GM19193 (cell line): Measurements from ENCODE around the gene TNFAIP8.

Experiments
- POLR2A ChIP-seq: IDR thresholded peaks from 4 replicates; pipeline ENCODE4 v1.6.1; 2011; ENCODE audit not compliant: insufficient read depth, insufficient read length; ENCODE audit errors: extremely low read depth

Gene TNFAIP8

DNA sequence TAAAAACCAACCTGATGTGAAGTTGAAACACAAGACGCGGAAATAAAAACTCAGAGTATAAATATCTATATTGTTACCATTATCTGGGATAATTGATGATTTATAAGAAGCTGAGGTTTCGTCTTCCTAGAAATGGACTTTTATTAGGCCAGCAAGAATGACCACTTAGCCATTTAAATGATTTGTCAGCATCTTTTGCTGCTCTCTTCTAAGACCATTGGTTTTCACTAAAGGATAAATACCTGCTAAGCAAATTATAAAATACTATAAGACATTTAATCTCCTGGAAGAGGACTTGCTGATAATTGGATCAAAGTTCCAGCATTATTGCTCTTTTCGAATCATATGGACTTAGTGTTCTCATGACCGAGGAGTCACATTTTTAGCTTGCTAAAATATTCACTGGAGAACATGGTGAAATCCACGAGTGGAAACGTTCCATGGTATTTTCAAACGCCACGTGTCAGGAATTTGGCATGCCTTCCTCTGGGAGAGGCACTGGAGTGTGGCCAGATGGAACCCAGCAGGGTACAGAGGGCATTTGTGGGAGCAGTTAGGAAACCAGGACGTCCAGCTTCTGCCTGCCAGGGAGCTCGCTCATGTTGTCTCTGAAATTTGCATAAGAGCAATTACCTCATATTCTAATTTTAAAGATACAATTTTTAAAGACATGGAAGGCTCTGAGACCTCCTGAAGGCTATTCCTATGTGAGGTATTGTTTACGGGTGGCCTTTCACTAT lies 43.1 kb downstream of the TNFAIP8 start:
- TF ChIP-seq POLR2A: peak; percentile 22

DNA sequence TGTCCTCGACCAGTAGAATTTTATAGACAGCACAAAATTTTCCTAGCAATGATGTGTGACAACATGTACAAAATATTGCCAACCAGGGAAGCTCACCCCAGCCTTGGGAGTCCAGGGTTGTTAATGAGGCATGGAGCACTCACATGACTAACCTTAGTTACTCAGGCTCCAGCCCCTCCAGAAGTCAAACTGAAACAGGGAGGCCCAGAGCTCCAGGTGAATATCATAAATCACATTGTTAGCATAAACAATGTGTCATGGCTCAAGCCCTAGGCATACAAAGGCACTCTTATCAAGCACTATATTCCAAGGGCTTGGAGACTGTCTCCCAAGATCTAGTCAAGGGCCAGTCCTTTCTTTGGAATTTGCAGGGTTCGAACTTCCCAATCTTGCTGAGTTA lies 44.4 kb downstream of the TNFAIP8 start:
- no peak for TF ChIP-seq POLR2A

GRCh38 chr5:119402081-119402480 lies 46.3 kb downstream of the TNFAIP8 start:
- no peak for TF ChIP-seq POLR2A

DNA sequence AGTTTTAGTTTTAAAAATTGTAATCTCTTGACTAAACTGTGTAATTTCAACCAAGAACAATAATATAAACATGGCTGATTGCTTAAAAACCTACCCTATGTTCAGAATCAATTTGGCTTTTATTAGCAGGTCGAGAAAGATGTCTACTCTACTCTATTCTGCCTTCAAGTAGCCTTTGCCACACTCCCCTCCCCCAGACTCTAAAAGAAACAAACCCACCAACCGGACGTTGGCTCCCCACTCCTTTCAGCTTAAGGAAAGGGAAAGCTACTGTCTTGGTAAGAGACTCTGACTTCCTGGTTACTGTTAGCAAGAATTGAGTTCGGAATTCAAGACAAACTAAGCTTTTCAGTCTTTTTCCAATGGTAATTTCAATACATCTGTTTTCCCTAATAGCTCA lies 46.7 kb downstream of the TNFAIP8 start:
- no peak for TF ChIP-seq POLR2A

GRCh38 chr5:119404033-119404432 lies 48.2 kb downstream of the TNFAIP8 start:
- TF ChIP-seq POLR2A: no peak

GRCh38 chr5:119405419-119405818 lies 49.6 kb downstream of the TNFAIP8 start:
- no peak for TF ChIP-seq POLR2A

DNA sequence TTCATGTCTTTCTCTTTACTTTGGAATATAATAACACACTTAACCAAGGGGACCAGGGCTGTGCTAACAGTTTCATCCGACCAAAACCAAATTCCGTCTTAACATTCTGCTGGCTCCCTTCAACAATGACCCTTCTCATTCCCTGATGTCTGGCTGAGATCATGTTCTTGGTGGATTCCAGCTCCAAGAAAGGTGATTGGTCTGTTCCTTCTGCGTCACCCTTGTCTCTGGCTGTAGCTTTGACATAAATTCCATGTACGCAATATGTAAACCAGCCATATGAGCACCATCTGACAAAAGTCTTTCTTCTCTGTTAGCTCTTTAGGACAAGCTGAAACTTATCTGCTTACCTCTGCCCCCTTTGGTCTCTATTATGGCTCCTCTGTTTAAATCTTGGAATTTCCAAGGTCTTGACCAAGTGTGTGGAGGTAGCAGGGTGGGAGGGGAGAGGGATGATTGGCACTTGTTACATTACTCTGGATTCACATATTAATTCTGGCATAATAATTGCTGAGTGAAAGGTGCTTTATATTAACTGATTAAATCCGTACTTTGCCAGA lies 50.8 kb downstream of the TNFAIP8 start:
- no peak for TF ChIP-seq POLR2A

GRCh38 chr5:119409235-119409815 lies 53.5 kb downstream of the TNFAIP8 start:
- TF ChIP-seq POLR2A: no peak

DNA sequence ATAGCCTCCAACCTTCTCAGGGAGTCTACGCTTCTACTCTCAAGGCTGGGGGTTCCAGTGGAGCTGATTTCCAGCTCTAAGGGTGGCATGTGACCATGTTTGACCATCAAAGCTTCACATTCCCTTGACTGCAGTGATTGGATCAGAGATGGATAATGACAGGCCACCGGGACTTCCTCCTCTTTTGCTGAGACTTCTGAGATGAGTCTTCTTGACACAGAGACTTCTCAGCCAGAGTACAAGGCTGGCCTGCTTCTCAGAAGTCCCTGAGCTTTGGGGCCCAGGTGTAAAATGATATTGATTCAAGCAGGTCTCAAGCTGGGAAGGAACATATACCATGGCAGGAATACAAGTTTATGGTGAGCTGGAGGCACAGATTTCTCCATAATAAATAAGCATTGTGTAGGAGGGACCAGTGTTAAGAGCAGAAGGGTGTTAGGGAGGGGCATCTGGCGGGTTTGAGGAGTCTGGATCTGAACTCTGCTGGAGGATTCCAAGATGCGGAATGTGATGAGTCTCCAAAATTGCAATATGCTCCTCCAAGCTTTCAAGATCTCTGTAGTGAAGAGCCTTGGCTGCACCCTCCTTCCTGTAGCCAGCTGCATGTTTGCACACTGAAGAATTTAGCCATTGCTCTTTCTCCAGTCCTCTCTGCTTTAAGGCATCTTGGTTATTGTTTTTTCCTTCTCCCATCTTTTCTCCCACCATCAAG lies 54.8 kb downstream of the TNFAIP8 start:
- TF ChIP-seq POLR2A: no peak

GRCh38 chr5:119411361-119412278 lies 55.8 kb downstream of the TNFAIP8 start:
- TF ChIP-seq POLR2A: no peak

DNA sequence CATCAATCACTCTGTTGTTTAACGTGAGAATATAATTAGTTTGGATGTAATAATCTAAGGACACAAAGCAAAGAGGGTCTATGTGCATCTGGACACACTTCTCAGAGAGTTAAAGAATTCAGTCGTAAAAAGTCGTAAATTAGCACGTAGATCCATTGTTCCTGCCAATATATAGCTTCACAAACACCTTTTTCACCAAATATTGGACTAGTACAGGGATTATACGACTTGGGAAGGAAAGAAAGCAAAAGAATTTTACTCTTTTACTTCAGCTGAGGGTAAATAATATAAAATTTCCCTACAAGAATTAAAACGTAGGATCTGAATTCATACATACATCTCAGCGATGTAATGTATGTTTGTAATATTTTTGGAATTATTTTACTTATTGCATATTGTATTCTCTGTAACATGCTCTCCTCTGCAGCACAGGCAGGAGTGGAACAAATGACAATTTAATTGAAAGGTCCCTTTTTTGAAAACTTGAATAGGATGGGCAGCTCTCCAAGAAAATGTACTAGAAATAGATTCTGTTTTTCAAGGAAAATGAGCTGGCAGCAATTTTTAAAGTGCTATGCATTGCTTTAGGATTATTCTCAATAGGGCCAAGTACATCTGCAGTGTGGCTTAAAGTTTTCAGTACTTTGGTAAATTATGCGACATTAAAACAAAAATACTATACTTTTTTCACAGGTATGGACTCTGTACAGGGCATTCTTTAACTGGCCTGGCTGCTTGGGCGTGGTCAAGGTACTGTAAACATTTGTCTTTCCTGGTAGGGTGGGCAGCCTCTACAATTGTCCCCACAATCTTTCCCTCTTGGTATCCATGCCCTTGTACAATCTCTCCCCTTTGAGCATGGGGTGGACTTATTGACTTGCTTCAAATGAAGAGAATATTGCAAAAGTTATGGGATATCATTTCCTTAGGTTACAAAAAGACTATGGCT lies 56.7 kb downstream of the TNFAIP8 start:
- TF ChIP-seq POLR2A: no peak

GRCh38 chr5:119417891-119418605 lies 62.2 kb downstream of the TNFAIP8 start:
- TF ChIP-seq POLR2A: no peak

DNA sequence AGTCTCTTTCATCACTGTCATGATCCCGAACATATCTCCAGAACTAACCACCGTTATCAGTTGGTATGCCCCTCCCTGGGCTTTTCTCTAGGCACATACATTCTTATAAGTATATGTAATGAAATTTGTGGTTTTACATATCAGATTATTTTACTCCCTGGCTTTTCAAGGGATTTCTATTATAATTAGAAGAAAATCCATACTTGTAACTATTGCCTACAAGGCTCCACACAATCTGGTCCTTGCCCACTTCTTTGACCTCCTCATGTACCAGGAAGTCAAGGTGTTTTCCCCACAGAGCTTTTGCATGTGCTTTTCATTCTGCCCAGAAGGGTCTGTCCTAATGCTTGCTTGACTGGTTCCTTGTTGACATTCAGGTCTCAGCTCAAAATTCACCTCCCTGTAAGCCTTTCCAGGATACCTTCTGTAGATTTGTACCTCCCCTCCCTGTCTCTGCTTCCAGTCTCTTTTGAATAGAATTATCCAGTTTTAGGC lies 62.8 kb downstream of the TNFAIP8 start:
- no peak for TF ChIP-seq POLR2A

DNA sequence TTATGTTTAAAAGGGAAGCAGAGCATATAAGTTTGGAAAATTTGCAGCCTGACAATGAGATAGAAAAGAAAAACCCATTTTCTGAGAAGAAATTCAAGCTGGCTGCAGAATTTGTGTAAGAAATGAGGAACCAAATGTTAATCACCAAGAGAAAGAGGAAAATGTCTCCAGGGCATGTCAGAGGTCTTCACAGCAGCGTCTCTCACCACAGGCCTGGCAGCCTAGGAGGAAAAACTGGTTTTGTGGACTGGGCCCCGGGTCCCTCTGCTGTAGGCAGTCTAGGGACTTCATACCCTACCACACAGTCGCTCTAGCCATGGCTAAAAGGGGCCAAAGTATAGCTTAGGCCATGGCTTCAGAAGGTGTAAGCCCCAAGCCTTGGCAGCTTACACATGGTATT lies 64.3 kb downstream of the TNFAIP8 start:
- TF ChIP-seq POLR2A: no peak
